H1 (cell line): Measurements from ENCODE around the gene MICALL2. TPM values are rescaled to one million over a fixed set of nuclear protein-coding genes. Genes with fewer than 3 reads are reported as not detected.

Source experiments
- CTCF ChIA-PET: fragments of 300-600 bp; sonication (Branson Sonifier 250); formaldehyde crosslinking; loops from one replicate; lab custom pipeline; 2021; ENCODE audit not compliant: partially characterized antibody; lab: Charles Lee
- POLR2A ChIA-PET: fragments of 300-600 bp; sonication (Branson Sonifier 250); formaldehyde crosslinking; loops from one replicate; lab custom pipeline; 2021; ENCODE audit warnings: inconsistent platforms; ENCODE audit not compliant: partially characterized antibody; lab: Charles Lee
- DNase-seq, 2 experiments: peaks; one replicate each; pipeline versions ENCODE4 v3.0.0 to v3.0.0-alpha.2; 2010 to 2022; ENCODE audit warnings: low spot score in 2 of 2, low read depth in 1 of 2, mixed read lengths in 1 of 2
- FAIRE-seq: peaks from 2 replicates; lab custom pipeline; 2011; peaks lifted over from hg19 to GRCh38; lab: Jason Lieb, UNC
- H2AFZ ChIP-seq: 2 replicates; pipeline ENCODE4 v1.8.1; 2012; ENCODE audit warnings: low read length, inconsistent platforms
- H2AK5ac ChIP-seq: 2 replicates; pipeline ENCODE4 v1.6.1; 2013; ENCODE audit warnings: low read depth, low read length
- H2BK120ac ChIP-seq: replicated peaks from 2 replicates; pipeline ENCODE3; 2013; ENCODE audit warnings: low read depth, low read length, inconsistent platforms
- H2BK12ac ChIP-seq: 2 replicates; pipeline ENCODE4 v1.6.1; 2013; ENCODE audit warnings: low read depth, low read length
- H2BK15ac ChIP-seq: 2 replicates; pipeline ENCODE4 v1.6.1; 2013; ENCODE audit warnings: low read length
- H2BK20ac ChIP-seq: 2 replicates; pipeline ENCODE4 v1.6.1; 2013; ENCODE audit warnings: low read length
- H2BK5ac ChIP-seq: 2 replicates; pipeline ENCODE4 v1.6.1; 2013; ENCODE audit warnings: low read depth, low read length
- H3K14ac ChIP-seq: 2 replicates; pipeline ENCODE4 v1.6.1; 2013; ENCODE audit warnings: inconsistent platforms; ENCODE audit not compliant: insufficient read length
- H3K18ac ChIP-seq: 2 replicates; pipeline ENCODE4 v1.6.1; 2013; ENCODE audit warnings: low read length; ENCODE audit errors: extremely low read depth
- H3K23ac ChIP-seq: 2 replicates; pipeline ENCODE4 v1.6.1; 2013; ENCODE audit warnings: inconsistent platforms; ENCODE audit not compliant: insufficient read length
- H3K23me2 ChIP-seq: 2 replicates; pipeline ENCODE4 v1.6.1; 2013; ENCODE audit warnings: low read depth, low read length
- H3K27ac ChIP-seq: 2 replicates; pipeline ENCODE4 v1.6.1; 2011; ENCODE audit warnings: low read depth, low read length, inconsistent platforms
- H3K27me3 ChIP-seq, 4 experiments: replicated peaks in 1 of 4; 1 replicate in 1 of 4; 2 replicates in 3 of 4; pipeline versions ENCODE4 v1.6.1 to v1.8.1; 2011 to 2013; ENCODE audit warnings: low read length in 3 of 4, mild to moderate bottlenecking in 3 of 4, inconsistent platforms in 2 of 4, mixed read lengths in 2 of 4, moderate library complexity in 1 of 4; ENCODE audit not compliant: control insufficient read depth in 3 of 4, insufficient read depth in 3 of 4; ENCODE audit errors: extremely low read depth in 1 of 4
- H3K36me3 ChIP-seq, 4 experiments: 2 replicates each; pipeline versions ENCODE4 v1.6.1 to v1.8.1; 2011 to 2013; ENCODE audit warnings: mild to moderate bottlenecking in 4 of 4, low read length in 3 of 4, moderate library complexity in 2 of 4, control low read depth in 1 of 4, inconsistent platforms in 1 of 4; ENCODE audit not compliant: insufficient read depth in 4 of 4, control insufficient read depth in 2 of 4
- H3K4ac ChIP-seq: replicated peaks from 2 replicates; pipeline ENCODE3; 2013; ENCODE audit warnings: low read length, low read depth, mixed read lengths, inconsistent platforms; ENCODE audit not compliant: insufficient read length
- H3K4me1 ChIP-seq, 4 experiments: replicated peaks in 1 of 4; 1 replicate in 1 of 4; 2 replicates in 3 of 4; pipeline versions ENCODE4 v1.6.1 to v1.8.1; 2011 to 2013; ENCODE audit warnings: low read length in 3 of 4, inconsistent platforms in 2 of 4, mixed read lengths in 1 of 4; ENCODE audit not compliant: insufficient read depth in 4 of 4, control insufficient read depth in 3 of 4
- H3K4me2 ChIP-seq, 2 experiments: 2 replicates each; pipeline versions ENCODE4 v1.6.1 to v1.8.1; 2011 to 2013; ENCODE audit warnings: low read depth in 2 of 2, low read length in 2 of 2, control low read depth in 1 of 2, inconsistent platforms in 1 of 2, mild to moderate bottlenecking in 1 of 2; ENCODE audit not compliant: insufficient read depth in 1 of 2
- H3K4me3 ChIP-seq, 4 experiments: fragments of 200-600, 300-600 bp in 1 of 4; sonication (generic), shearing (Covaris generic), sonication (Bioruptor Twin) in 1 of 4; 2 replicates each; pipeline versions ENCODE4 v1.5.1 to v1.8.1; 2011 to 2016; ENCODE audit warnings: low read length in 4 of 4, low read depth in 3 of 4, control low read depth in 2 of 4, inconsistent platforms in 2 of 4, mild to moderate bottlenecking in 2 of 4, mixed read lengths in 1 of 4, moderate library complexity in 1 of 4; ENCODE audit not compliant: insufficient read depth in 2 of 4; ENCODE audit errors: extremely low read depth in 1 of 4
- H3K56ac ChIP-seq: replicated peaks from 2 replicates; pipeline ENCODE3; 2013; ENCODE audit warnings: low read depth, mild to moderate bottlenecking, mixed read lengths, low read length, inconsistent platforms; ENCODE audit not compliant: insufficient read length
- H3K79me1 ChIP-seq: 2 replicates; pipeline ENCODE4 v1.6.1; 2013; ENCODE audit warnings: low read depth, low read length, control low read depth
- H3K79me2 ChIP-seq, 2 experiments: 2 replicates each; pipeline versions ENCODE4 v1.6.1 to v1.8.1; 2012 to 2013; ENCODE audit warnings: low read length in 2 of 2, mild to moderate bottlenecking in 2 of 2, inconsistent platforms in 1 of 2; ENCODE audit not compliant: insufficient read depth in 2 of 2, control insufficient read depth in 1 of 2
- H3K9ac ChIP-seq, 4 experiments: replicated peaks in 1 of 4; 1 replicate in 1 of 4; 2 replicates in 3 of 4; pipeline versions ENCODE4 v1.6.1 to v1.8.1; 2011 to 2013; ENCODE audit warnings: low read depth in 3 of 4, low read length in 3 of 4, control low read depth in 2 of 4, mild to moderate bottlenecking in 2 of 4, moderate library complexity in 2 of 4, inconsistent platforms in 1 of 4; ENCODE audit errors: extremely low read depth in 1 of 4
- H3K9me3 ChIP-seq, 2 experiments: 2 replicates each; pipeline versions ENCODE4 v1.6.1 to v1.8.1; 2012 to 2013; ENCODE audit warnings: mild to moderate bottlenecking in 2 of 2, moderate library complexity in 2 of 2, control low read depth in 1 of 2, inconsistent platforms in 1 of 2, low read depth in 1 of 2, low read length in 1 of 2, mixed read lengths in 1 of 2; ENCODE audit not compliant: insufficient read depth in 2 of 2
- H4K20me1 ChIP-seq, 2 experiments: replicated peaks in 1 of 2; 2 replicates each; pipeline versions ENCODE3 to v1.8.1; 2011 to 2013; ENCODE audit warnings: inconsistent platforms in 2 of 2, low read length in 2 of 2, mild to moderate bottlenecking in 1 of 2; ENCODE audit not compliant: insufficient read depth in 2 of 2, control insufficient read depth in 1 of 2
- H4K5ac ChIP-seq: 2 replicates; pipeline ENCODE4 v1.6.1; 2013; ENCODE audit warnings: low read length, low read depth, mixed read lengths, inconsistent platforms; ENCODE audit not compliant: insufficient read length
- H4K8ac ChIP-seq: 2 replicates; pipeline ENCODE4 v1.8.0; 2013; ENCODE audit warnings: mild to moderate bottlenecking, moderate library complexity, low read length, inconsistent platforms; ENCODE audit not compliant: insufficient read depth; ENCODE audit errors: extremely low read depth
- H4K91ac ChIP-seq: replicated peaks from 2 replicates; pipeline ENCODE3; 2013; ENCODE audit warnings: low read length, mixed read lengths, inconsistent platforms; ENCODE audit not compliant: insufficient read length
- ASH2L ChIP-seq: fragments of 200-600, 300-600 bp; sonication (generic); IDR thresholded peaks from one replicate; pipeline ENCODE4 v1.7.1; 2017; ENCODE audit warnings: low read length
- BACH1 ChIP-seq: IDR thresholded peaks from 2 replicates; pipeline ENCODE4 v1.6.1; 2012; ENCODE audit warnings: low read length, improper control_type of control experiment
- BCL11A ChIP-seq, 2 experiments: IDR thresholded peaks; one replicate each; pipeline ENCODE4 v1.6.1; 2011; ENCODE audit warnings: low read depth in 2 of 2, low read length in 2 of 2, mild to moderate bottlenecking in 2 of 2
- CHD1 ChIP-seq: IDR thresholded peaks from 2 replicates; pipeline ENCODE4 v1.6.1; 2012; ENCODE audit warnings: low read depth, low read length, improper control_type of control experiment
- KDM1A ChIP-seq: fragments of 200-600, 300-600 bp; sonication (generic); IDR thresholded peaks from 2 replicates; pipeline ENCODE4 v1.7.1; 2016; ENCODE audit warnings: mild to moderate bottlenecking, low read length, borderline replicate concordance
- MAFK ChIP-seq: IDR thresholded peaks from 2 replicates; pipeline ENCODE4 v1.6.1; 2012; ENCODE audit warnings: low read depth, mild to moderate bottlenecking, improper control_type of control experiment, low read length
- NRF1 ChIP-seq: IDR thresholded peaks from 2 replicates; pipeline ENCODE4 v1.6.1; 2011; ENCODE audit warnings: mild to moderate bottlenecking, low read depth, low read length, improper control_type of control experiment
- PHF8 ChIP-seq: fragments of 200-600 bp; sonication (generic); conservative IDR thresholded peaks from 2 replicates; pipeline ENCODE4 v1.7.1; 2012; ENCODE audit warnings: low read depth, mild to moderate bottlenecking, inconsistent platforms, low read length, moderate library complexity
- SRF ChIP-seq: IDR thresholded peaks from 2 replicates; pipeline ENCODE4 v1.6.1; 2011; ENCODE audit warnings: mild to moderate bottlenecking, low read depth, low read length, moderate library complexity
- TEAD4 ChIP-seq: IDR thresholded peaks from 2 replicates; pipeline ENCODE4 v1.6.1; 2012; ENCODE audit warnings: low read depth, low read length, inconsistent platforms, mixed read lengths
- YY1 ChIP-seq: IDR thresholded peaks from 2 replicates; pipeline ENCODE4 v1.6.1; 2011; ENCODE audit warnings: low read depth, mild to moderate bottlenecking, low read length
- WGBS, 2 experiments: shearing (Covaris generic) in 1 of 2; methylation state at CpG; one replicate each; pipeline versions ENCODE4 v1.1.6 to v1.1.7; 2013 to 2015; ENCODE audit warnings: low lambda C conversion rate in 2 of 2, mixed read lengths in 2 of 2, inconsistent platforms in 1 of 2, low coverage in 1 of 2, missing lambda C conversion rate in 1 of 2; ENCODE audit not compliant: insufficient replicate concordance in 2 of 2, insufficient coverage in 1 of 2, insufficient read length in 1 of 2; ENCODE audit errors: extremely low coverage in 1 of 2, missing lambda C conversion rate in 1 of 2; 5-methylcytosine and 5-hydroxymethylcytosine counted together
- polyA plus RNA-seq, 7 experiments: library from polyadenylated mRNA; depleted of rRNA in 3 of 7; stranded (reverse) in 5 of 7; unstranded in 2 of 7; fragments of >200 nt in 5 of 7; fragments of 200-250 nt in 2 of 7; gene quantifications; 1 replicate in 5 of 7; 2 replicates in 1 of 7; 4 replicates in 1 of 7; pipeline versions ENCODE4 v1.2.1 to v1.2.3, GENCODE V29; 2011 to 2013; ENCODE audit warnings: missing spikeins in 2 of 7, mixed read lengths in 2 of 7
- total RNA-seq: library from RNA; stranded (reverse); fragmentation: NEBNext Ultra II Directional; extraction: Animal tissue kit (Norgen Biotek cat#: 25700); gene quantifications from 2 replicates; pipeline ENCODE4 v1.2.1, GENCODE V29; 2021
- TF ChIP-seq, protein P1 (sequence below), 3 experiments: IDR thresholded peaks; 1 replicate in 2 of 3; 2 replicates in 1 of 3; pipeline versions ENCODE4 v1.5.1 to v1.6.1; 2011; ENCODE audit warnings: low read length in 3 of 3, mild to moderate bottlenecking in 3 of 3, inconsistent platforms in 2 of 3, low read depth in 1 of 3, moderate library complexity in 1 of 3; ENCODE audit not compliant: insufficient read depth in 1 of 3; ENCODE audit errors: control extremely low read depth in 1 of 3

The MICALL2 gene
- total and polyA plus RNA-seq, 2 of the 8 experiments (the other 6 are each of a cell fraction or from before 2014, with no cell fraction given): 5.3 to 8.5 TPM

GRCh38 chr7:1489336-1489735 lies 30.1 kb upstream of the MICALL2 start:
- no peak overlapping the region for H3K56ac ChIP-seq
- no peak overlapping the region for H3K4ac ChIP-seq
- TF ChIP-seq ASH2L: no peak
- TF ChIP-seq NRF1: no peak
- TF ChIP-seq SRF: no peak
- no peak for TF ChIP-seq MAFK
- no peak for TF ChIP-seq BCL11A (IDR thresholded peaks at IDR 0.05; ENCODE audit: low read depth in 2 of 2, low read length in 2 of 2)
- no peak for TF ChIP-seq BACH1
- no peak for TF ChIP-seq KDM1A
- no peak for TF ChIP-seq CHD1
- no peak for TF ChIP-seq YY1
- TF ChIP-seq, protein P1, sequence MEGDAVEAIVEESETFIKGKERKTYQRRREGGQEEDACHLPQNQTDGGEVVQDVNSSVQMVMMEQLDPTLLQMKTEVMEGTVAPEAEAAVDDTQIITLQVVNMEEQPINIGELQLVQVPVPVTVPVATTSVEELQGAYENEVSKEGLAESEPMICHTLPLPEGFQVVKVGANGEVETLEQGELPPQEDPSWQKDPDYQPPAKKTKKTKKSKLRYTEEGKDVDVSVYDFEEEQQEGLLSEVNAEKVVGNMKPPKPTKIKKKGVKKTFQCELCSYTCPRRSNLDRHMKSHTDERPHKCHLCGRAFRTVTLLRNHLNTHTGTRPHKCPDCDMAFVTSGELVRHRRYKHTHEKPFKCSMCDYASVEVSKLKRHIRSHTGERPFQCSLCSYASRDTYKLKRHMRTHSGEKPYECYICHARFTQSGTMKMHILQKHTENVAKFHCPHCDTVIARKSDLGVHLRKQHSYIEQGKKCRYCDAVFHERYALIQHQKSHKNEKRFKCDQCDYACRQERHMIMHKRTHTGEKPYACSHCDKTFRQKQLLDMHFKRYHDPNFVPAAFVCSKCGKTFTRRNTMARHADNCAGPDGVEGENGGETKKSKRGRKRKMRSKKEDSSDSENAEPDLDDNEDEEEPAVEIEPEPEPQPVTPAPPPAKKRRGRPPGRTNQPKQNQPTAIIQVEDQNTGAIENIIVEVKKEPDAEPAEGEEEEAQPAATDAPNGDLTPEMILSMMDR (IDR thresholded peaks at IDR 0.05; ENCODE audit: control extremely low read depth in 1 of 3, insufficient read depth in 1 of 3, low read depth in 1 of 3, low read length in 3 of 3): no peak
- TF ChIP-seq TEAD4: no peak
- TF ChIP-seq PHF8: no peak
- TF ChIP-seq, all 59 proteins: peak for 0
- ChIA-PET CTCF (interaction anchor here (0.6 to 4.2 kb wide), 4 partner anchors 9 to 18 kb away, joined by 3 to 38 read pairs (median 4); no protein-coding TSS in a partner anchor), POLR2A (interaction anchor here (1.7 to 5.0 kb wide), 2 partner anchors 12 to 17 kb away, joined by 7 to 43 read pairs; no protein-coding TSS in a partner anchor)
- H4K8ac ChIP-seq: no peak overlapping the region
- no peak overlapping the region for H3K4me2 ChIP-seq
- no peak overlapping the region for H2BK15ac ChIP-seq
- no peak overlapping the region for H2AFZ ChIP-seq
- H3K14ac ChIP-seq: no peak overlapping the region
- no peaks in the 10 kb centered on the region for H3K23me2 ChIP-seq
- H3K9ac ChIP-seq: no peak overlapping the region
- peaks cover 3 to 16% of the 10 kb centered on the region in 2 experiments for H4K20me1 ChIP-seq
- no peaks in the 10 kb centered on the region for H3K27me3 ChIP-seq
- H3K9me3 ChIP-seq: no peaks in the 10 kb centered on the region
- H2BK5ac ChIP-seq: no peak overlapping the region
- H4K91ac ChIP-seq: no peak overlapping the region
- H2AK5ac ChIP-seq: no peak overlapping the region
- FAIRE-seq: no peak
- no peak overlapping the region for H3K18ac ChIP-seq
- no peak overlapping the region for H3K4me3 ChIP-seq
- peaks cover 18 to 64% (median 36%) of the 10 kb centered on the region in 4 experiments for H3K36me3 ChIP-seq
- H3K27ac ChIP-seq: no peak overlapping the region
- H3K79me1 ChIP-seq: no peaks in the 10 kb centered on the region
- no peaks in the 10 kb centered on the region for H3K79me2 ChIP-seq
- DNase-seq: no peak
- no peak overlapping the region for H3K23ac ChIP-seq
- H2BK12ac ChIP-seq: no peak overlapping the region
- H2BK20ac ChIP-seq: no peak overlapping the region
- no peak overlapping the region for H4K5ac ChIP-seq
- H2BK120ac ChIP-seq: no peak overlapping the region
- no peaks in the 10 kb centered on the region for H3K4me1 ChIP-seq
- 87% methylated on average over 18 of the region's 18 CpGs; no CpG with 5 or more reads in 1 of the 2 experiments for WGBS, 2 experiments
